AG10803 (cell line): ENCODE measurements around the gene SF3B1.
"Not testable (repeated sequence)": the region's sequence is repeated elsewhere in the genome, so short reads cannot be mapped to it uniquely, and the experiment has no call there.

ENCODE experiments used
- DNase-seq: peaks from one replicate; pipeline ENCODE4 v3.0.0; 2010; ENCODE audit warnings: low read depth
- H3K4me3 ChIP-seq: 2 replicates; pipeline ENCODE4 v1.5.1; 2011; ENCODE audit warnings: mild to moderate bottlenecking, low read length, control low read depth
- TF ChIP-seq, protein P1 (sequence below): conservative IDR thresholded peaks from 2 replicates; pipeline ENCODE4 v1.5.1; 2011; ENCODE audit warnings: mild to moderate bottlenecking, low read length, control low read depth, inconsistent platforms

The SF3B1 gene

DNA sequence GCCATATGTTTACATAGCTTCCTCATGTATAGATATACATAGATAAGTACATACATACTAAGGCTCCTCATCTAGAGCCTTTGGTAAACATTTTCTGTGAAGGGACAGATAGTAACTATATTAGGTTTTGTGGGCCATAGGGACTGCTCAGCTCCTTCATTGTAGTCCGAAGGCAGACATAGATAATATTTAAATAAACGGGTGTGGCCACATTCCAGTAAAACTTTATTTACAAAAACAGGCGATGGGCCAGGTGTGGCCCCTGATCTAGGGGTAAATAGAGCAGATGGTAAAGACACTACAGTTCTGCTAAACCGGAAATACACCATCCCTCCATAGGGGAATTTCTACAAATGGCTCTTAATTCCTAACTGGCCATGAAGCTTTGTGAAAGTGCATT lies 25.8 kb upstream of the SF3B1 start:
- no peak overlapping the region for H3K4me3 ChIP-seq
- TF ChIP-seq, protein P1, sequence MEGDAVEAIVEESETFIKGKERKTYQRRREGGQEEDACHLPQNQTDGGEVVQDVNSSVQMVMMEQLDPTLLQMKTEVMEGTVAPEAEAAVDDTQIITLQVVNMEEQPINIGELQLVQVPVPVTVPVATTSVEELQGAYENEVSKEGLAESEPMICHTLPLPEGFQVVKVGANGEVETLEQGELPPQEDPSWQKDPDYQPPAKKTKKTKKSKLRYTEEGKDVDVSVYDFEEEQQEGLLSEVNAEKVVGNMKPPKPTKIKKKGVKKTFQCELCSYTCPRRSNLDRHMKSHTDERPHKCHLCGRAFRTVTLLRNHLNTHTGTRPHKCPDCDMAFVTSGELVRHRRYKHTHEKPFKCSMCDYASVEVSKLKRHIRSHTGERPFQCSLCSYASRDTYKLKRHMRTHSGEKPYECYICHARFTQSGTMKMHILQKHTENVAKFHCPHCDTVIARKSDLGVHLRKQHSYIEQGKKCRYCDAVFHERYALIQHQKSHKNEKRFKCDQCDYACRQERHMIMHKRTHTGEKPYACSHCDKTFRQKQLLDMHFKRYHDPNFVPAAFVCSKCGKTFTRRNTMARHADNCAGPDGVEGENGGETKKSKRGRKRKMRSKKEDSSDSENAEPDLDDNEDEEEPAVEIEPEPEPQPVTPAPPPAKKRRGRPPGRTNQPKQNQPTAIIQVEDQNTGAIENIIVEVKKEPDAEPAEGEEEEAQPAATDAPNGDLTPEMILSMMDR, result no peak

DNA sequence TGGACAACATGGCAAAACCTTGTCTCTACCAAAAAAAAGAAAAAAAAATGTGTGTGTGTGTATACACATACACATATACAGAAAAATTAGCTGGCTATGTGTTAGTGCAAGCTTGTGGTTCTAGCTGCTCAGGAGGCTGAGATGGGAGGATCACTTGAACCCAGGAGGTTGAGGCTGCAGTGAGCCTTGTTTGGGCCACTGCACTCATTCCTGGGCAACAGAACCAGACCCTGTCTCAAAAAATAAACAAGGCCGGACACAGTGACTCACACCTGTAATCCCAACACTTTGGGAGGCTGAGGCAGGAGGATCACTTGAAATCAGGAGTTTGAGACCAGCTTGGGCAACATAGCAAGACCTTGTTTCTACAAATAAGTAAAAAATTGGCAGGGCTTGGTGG lies 20.6 kb upstream of the SF3B1 start:
- TF ChIP-seq, protein P1, result no peak
- no peak overlapping the region for H3K4me3 ChIP-seq
- DNase-seq, result no peak

More for the DNA sequence above, 25.8 kb upstream of the SF3B1 start:
- DNase-seq, result no peak

DNA sequence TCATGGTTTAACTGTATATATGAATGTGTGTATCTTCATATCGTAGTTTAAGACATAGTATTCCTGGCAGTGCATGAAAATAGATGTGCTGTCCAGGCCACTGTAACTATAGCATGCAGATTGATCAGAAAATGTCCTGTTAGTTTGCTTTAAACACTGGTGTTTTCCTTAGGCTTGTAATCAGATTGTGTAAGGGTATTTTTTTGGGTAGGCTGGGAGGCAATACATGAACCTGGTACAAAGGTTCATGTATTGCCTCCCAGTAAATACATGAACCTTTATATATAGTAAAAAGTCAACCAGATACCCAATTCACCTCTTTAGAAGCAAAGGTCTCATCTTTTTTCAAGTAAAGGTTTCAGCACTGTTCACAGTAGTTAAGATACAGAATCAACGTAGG lies 20.1 kb upstream of the SF3B1 start:
- H3K4me3 ChIP-seq, result peak overlapping the region; percentile 98
- TF ChIP-seq, protein P1, result no peak
- DNase-seq, result no peak

DNA sequence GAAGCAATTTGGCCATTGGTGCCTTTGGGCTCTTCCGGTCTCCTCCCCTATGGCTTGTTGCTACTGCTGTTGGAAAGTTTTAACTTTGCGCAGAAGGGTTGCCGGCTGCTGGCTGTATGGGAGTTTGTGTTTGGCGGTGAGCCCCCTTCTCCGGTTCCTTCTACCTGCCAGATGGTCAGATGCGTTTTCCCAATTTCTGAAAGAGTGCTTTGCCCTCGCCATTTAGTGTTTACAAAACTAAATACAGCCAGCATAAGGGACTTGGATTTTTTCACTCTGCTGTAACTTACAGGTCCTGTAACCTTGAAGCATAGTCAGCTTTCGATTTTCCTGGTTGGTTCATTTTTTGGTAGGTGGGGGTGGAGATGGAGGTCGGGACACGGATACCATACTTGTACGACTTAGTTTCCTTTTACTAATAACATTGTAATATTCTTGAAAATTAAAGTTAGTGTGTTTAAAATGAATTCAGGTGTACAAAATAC lies 19.1 kb upstream of the SF3B1 start:
- DNase-seq, result peak; percentile 94
- peak overlapping the region; percentile 98 for H3K4me3 ChIP-seq
- TF ChIP-seq, protein P1, result no peak

DNA sequence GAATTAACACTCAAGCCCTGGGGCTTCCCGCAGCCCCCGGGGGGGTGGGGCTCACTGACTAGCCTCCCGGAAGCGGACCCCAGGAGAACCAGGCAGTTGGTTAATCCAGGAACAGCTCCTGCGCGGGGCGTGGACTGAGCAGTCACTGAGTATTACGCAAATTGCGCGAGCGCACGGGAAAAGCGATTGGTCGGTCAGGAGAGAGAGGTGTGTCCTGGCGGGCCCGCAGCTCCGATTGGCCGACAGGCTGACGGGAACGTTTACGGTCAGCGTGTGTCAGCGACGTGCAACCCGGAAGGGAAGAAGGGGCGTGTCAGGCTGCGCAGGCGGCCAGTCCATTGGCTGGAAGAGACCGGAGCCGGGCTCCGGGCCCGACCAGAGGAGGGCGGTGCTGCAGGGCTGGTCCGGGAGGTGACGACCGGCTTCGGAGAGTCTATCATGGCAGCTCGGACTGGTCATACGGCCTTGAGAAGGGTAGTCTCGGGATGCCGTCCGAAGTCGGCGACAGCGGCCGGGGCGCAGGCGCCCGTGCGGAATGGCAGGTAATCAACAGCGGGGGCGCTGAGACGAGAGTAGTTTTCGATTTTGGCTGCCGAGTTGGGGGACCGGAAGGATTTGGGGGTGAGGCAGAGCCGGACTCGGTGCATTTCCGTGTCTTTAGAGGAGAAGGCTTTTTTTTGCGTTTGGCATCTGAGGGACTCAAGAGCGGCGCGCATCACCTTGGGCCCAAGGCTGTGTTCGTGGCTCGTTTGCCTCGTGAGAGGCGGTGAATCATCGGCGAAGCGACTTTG lies 18.5 kb upstream of the SF3B1 start, which contains the start of gene COQ10B:
Gene COQ10B, plus strand, starts transcription at position 430 of the 791 bp plus-strand sequence. Its CDS starts 9 bp downstream, at position 439.
- TF ChIP-seq, protein P1, result peak; percentile 28; the same call in 1 of the 2 replicates
- peak within 1 kb of the TSS; percentile 98 for H3K4me3 ChIP-seq
- peak; percentile 100 for DNase-seq

DNA sequence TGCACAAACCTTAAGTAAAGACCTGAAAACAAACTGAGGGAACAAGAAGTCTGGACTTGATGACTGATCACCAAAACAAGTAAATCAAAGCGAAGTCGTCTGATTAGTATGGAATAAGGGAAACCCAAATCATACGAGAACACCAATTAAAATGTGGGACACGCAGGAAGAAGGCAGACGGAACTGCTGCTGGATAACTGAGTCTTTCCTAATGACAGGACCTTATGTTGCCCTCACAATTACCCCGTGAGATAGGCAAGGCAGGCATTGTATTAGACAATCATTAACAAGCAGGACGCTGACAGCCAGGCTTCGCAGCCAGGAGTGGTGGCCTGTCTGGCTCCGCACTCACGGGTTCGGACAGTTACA lies 17.9 kb upstream of the SF3B1 start:
- peak overlapping the region; percentile 87 for H3K4me3 ChIP-seq
- TF ChIP-seq, protein P1, result no peak
- no peak for DNase-seq

DNA sequence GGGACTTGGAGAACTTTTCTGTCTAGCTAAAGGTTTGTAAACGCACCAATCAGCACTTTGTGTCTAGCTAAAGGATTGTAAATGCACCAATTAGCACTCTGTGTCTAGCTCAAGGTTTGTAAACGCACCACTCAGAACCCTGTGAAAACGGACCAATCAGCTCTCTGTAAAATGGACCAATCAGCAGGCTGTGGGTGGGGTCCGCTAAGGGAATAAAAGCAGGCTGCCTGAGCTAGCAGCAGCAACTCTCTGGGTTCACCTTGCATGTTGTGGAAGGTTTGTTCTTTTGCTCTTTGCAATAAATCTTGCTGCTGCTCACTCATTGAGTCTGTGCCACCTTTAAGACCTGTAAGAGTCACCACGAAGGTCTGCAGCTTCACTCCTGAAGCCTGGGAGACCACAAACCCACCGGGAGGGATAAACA lies 16.1 kb upstream of the SF3B1 start:
- DNase-seq, H3K4me3 ChIP-seq: not testable (repeated sequence)
